ENCODE measurements around the gene SRRM5.

- TF ChIP-seq CTCF (IDR thresholded peaks at IDR 0.05) (no peak), POLR2A (IDR thresholded peaks at IDR 0.05) (no peak)
Observed at GRCh38 chr19:43638214-43638994, 26.5 kb downstream of the SRRM5 start.

All from esophagus squamous epithelium (tissue), 4 donors.